ENCODE results near the gene INPP5E.
"Not testable (repeated sequence)": the region's sequence is repeated elsewhere in the genome, so short reads cannot be mapped to it uniquely, and the experiment has no call there.

INPP5E gene

DNA sequence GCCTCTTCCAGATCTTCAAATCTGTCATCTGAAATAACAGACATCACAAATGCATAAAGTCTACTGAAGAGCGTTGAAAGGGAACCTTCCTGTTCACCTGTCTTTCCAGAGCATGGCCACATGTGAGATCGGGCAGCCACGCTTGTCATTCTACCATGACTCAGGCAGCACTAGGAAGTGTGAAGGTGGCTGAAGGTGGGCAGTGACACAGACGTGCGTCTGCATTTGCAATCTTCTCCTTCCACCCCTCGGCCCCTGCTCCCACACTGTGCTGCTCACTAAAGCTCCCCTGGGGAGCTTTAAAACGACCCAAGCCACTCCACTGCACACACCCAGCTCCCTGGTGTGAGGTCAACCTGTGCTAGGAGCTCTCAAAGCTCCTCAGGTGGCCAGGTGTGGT lies 31.7 kb downstream of the INPP5E start:
- no peak for DNase-seq (ENCODE audit: insufficient read length, low spot score)
- peak; percentile 66 for FAIRE-seq
- TF ChIP-seq SPI1 (IDR thresholded peaks at IDR 0.05; ENCODE audit: low read depth, low read length): no peak
- TF ChIP-seq POLR2A (IDR thresholded peaks at IDR 0.05; ENCODE audit: low read depth, low read length): no peak
- no peak for TF ChIP-seq POU2F2 (IDR thresholded peaks at IDR 0.05; ENCODE audit: low read depth, low read length)
- no peak for TF ChIP-seq PAX5 (IDR thresholded peaks at IDR 0.05; ENCODE audit: insufficient read depth, low read length, severe bottlenecking)
- no peak for TF ChIP-seq TAF1 (IDR thresholded peaks at IDR 0.05; ENCODE audit: low read depth, low read length)
- no peak for TF ChIP-seq POLR2AphosphoS5 (IDR thresholded peaks at IDR 0.05; ENCODE audit: low read depth, low read length)

DNA sequence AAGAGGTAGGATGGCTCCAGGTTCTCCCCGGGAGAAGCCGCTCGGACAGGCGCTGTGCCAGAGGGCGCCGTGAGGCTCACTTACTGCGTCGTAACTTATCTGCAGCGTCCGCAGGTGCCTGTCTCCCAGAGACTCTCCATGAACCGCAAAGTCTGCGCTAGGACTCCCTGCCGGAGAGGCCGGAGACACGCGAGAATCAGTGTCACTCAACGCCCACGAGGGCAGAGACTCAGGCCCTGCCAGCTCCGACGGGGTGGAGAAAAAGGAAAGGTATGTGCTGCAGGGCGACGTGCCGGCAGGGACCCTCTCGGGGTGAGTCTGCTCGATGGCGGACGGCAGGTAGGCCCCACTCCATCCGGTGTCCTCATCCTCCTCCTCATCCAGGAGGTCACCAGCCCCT lies 32.6 kb downstream of the INPP5E start:
- not testable (repeated sequence) for DNase-seq (ENCODE audit: insufficient read length, low spot score); FAIRE-seq

DNA sequence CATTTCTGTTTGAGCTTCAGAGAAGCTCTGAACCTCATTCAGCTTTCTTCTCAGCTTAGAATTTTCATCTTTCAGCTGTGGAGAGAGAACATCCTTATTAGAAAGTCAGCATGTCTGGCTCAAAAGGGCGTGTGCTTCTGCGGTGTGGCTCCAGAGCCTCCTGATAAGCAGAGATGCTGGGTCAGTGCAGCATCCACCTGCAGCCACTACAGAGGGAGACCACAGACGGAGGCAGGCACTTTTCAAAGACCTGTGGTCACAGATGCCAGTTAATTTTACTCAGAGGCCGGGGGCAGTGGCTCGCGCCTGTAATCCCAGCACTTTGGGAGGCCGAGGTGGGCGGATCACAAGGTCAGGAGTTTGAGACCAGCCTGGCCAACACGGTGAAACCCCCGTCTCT lies 33.7 kb downstream of the INPP5E start:
- FAIRE-seq: not testable (repeated sequence)

DNA sequence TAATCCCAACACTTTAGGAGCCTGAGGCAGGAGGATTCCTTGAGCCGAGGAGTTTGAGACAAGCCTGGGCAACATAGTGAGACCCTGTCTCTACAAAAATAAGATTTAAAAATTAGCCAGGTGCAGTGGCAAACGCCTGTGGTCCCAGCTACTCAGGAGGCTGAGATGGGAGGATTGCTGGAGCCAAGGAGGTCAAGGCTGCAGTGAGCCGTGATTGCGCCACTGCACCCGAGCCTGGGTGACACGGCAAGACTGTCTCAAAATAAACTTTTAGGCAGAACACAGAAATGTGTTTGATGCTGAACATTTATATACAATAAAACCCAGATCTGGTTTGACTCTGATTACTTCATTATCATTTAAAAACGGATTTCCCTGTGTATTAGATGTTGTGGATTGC lies 34.2 kb downstream of the INPP5E start:
- TF ChIP-seq SPI1 (IDR thresholded peaks at IDR 0.05; ENCODE audit: low read depth, low read length) (no peak), POLR2AphosphoS5 (IDR thresholded peaks at IDR 0.05; ENCODE audit: low read depth, low read length) (no peak), POLR2A (IDR thresholded peaks at IDR 0.05; ENCODE audit: low read depth, low read length) (no peak), PAX5 (IDR thresholded peaks at IDR 0.05; ENCODE audit: insufficient read depth, low read length, severe bottlenecking) (no peak), POU2F2 (IDR thresholded peaks at IDR 0.05; ENCODE audit: low read depth, low read length) (no peak), TAF1 (IDR thresholded peaks at IDR 0.05; ENCODE audit: low read depth, low read length) (no peak)
- FAIRE-seq (no peak), DNase-seq (ENCODE audit: insufficient read length, low spot score) (no peak)

More for the DNA sequence above, 33.7 kb downstream of the INPP5E start:
- not testable (repeated sequence) for DNase-seq (ENCODE audit: insufficient read length, low spot score)

DNA sequence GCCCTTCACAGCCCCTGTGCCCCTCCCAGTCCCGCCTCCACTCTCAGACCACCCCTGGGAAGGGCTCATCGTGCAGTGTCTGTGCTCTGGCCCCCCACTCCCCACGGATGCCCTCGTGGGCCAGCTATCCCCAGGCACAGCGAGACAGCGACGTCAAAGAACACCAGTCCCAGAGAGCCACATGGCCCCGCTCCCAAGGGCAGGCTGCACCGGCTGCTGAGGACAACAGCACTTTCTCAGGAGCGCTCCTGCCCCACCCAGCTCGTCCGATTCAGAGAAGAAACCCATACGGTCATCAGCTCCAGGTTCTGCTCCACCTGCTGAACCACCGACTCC lies 34.9 kb downstream of the INPP5E start:
- FAIRE-seq: peak; percentile 66

DNA sequence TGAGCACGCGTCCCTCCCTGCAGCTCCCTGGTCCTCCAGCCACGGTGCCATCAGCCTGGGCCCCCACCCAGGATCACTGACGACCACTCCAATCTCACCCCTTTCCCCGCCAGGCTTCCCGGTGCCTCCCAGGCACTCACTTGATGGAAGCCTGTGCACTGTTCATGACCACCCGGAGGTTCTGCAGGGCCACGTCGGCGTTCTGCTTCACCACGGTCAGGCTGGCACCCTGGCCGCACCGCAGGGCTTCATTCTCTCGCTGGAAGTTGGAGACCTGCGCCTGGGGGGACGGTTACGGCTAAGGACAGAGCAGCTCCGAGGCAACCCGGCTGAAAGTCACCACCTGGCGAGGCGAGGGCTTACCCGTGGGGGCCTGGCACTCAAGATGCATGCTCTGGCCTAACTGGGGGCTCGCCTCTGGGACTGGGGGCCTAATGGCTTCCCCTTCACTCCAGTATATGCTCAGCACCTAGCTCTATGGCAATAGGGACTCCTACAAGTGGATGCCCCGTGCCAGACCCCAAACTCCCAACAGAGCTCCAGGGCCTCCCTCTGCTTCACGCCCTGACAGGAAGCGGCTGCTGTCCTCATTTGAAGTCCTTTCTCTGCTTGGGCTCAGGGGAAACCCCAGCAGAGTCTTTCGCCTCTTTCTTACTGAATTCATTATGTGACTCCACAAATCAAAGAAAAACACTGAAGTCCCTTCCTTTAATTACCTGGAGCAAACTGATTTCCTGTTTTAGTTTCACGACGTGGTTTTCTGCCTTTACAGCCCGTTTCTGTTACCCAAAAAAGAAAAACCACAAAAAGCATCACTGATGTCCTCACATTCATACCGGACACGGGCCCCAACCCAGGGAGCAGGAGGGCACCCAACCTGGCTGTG lies 35.5 kb downstream of the INPP5E start:
- DNase-seq (ENCODE audit: insufficient read length, low spot score) (no peak), FAIRE-seq (peak; percentile 62)
- 0 out of 2 replicates have a peak, but pooled peaks have one; percentile 6 for TF ChIP-seq SPI1 (IDR thresholded peaks at IDR 0.05; ENCODE audit: low read depth, low read length)
- no peak for TF ChIP-seq PAX5 (IDR thresholded peaks at IDR 0.05; ENCODE audit: insufficient read depth, low read length, severe bottlenecking)
- TF ChIP-seq POLR2A (IDR thresholded peaks at IDR 0.05; ENCODE audit: low read depth, low read length): no peak
- 0 out of 2 replicates have a peak, but pooled peaks have one; percentile 17 for TF ChIP-seq POU2F2 (IDR thresholded peaks at IDR 0.05; ENCODE audit: low read depth, low read length)

More for the DNA sequence above, 34.9 kb downstream of the INPP5E start:
- no peak for DNase-seq (ENCODE audit: insufficient read length, low spot score)
- no peak for TF ChIP-seq POU2F2 (IDR thresholded peaks at IDR 0.05; ENCODE audit: low read depth, low read length)
- no peak for TF ChIP-seq PAX5 (IDR thresholded peaks at IDR 0.05; ENCODE audit: insufficient read depth, low read length, severe bottlenecking)
- TF ChIP-seq TAF1 (IDR thresholded peaks at IDR 0.05; ENCODE audit: low read depth, low read length): no peak
- no peak for TF ChIP-seq POLR2AphosphoS5 (IDR thresholded peaks at IDR 0.05; ENCODE audit: low read depth, low read length)
- TF ChIP-seq SPI1 (IDR thresholded peaks at IDR 0.05; ENCODE audit: low read depth, low read length): no peak
- TF ChIP-seq POLR2A (IDR thresholded peaks at IDR 0.05; ENCODE audit: low read depth, low read length): no peak

DNA sequence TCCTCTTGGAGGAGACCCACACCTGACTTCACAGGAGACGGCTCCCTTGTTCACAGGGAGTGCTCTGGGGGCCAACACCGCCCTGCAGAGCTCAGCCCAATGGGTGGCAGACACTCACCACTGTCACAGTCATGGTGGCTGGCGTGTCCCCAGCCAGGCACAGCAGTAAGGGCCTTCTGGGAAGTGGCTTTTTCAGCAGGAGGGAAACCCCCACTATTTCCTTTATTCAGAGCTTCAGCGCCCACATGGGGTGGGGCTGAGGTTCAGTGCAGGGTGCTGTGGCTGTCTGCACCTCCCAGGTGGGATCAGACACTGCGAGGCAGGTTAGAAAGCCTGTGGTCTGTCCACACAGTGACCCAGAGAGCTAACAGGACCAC lies 36.1 kb downstream of the INPP5E start:
- peak; percentile 75; the same call in 1 of the 2 replicates for TF ChIP-seq POU2F2 (IDR thresholded peaks at IDR 0.05; ENCODE audit: low read depth, low read length)
- TF ChIP-seq TAF1 (IDR thresholded peaks at IDR 0.05; ENCODE audit: low read depth, low read length): no peak
- DNase-seq (ENCODE audit: insufficient read length, low spot score) (peak; percentile 66), FAIRE-seq (peak; percentile 93)

DNA sequence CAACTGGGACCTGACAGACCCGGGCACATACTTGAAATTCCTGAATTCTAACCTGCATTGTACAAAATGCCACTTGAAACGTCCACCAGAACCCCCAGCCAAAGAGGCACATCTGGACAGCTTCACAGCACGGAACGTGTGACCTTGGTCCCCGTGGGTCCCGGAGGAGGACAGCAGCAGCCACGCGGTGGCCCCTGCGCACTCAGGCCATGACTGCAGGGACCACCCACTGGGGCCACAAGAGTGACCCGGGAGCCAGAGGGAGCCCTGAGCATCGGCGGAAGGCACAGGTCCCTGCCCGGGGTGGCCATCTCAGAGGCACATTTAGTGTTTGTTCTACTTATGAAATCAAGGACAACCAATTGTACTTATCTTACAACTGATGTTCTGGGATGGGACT lies 37.6 kb downstream of the INPP5E start:
- FAIRE-seq (no peak), DNase-seq (ENCODE audit: insufficient read length, low spot score) (no peak)
- TF ChIP-seq PAX5 (IDR thresholded peaks at IDR 0.05; ENCODE audit: insufficient read depth, low read length, severe bottlenecking): no peak
- 0 out of 2 replicates have a peak, but pooled peaks have one; percentile 4 for TF ChIP-seq POLR2A (IDR thresholded peaks at IDR 0.05; ENCODE audit: low read depth, low read length)
- TF ChIP-seq TAF1 (IDR thresholded peaks at IDR 0.05; ENCODE audit: low read depth, low read length): no peak

DNA sequence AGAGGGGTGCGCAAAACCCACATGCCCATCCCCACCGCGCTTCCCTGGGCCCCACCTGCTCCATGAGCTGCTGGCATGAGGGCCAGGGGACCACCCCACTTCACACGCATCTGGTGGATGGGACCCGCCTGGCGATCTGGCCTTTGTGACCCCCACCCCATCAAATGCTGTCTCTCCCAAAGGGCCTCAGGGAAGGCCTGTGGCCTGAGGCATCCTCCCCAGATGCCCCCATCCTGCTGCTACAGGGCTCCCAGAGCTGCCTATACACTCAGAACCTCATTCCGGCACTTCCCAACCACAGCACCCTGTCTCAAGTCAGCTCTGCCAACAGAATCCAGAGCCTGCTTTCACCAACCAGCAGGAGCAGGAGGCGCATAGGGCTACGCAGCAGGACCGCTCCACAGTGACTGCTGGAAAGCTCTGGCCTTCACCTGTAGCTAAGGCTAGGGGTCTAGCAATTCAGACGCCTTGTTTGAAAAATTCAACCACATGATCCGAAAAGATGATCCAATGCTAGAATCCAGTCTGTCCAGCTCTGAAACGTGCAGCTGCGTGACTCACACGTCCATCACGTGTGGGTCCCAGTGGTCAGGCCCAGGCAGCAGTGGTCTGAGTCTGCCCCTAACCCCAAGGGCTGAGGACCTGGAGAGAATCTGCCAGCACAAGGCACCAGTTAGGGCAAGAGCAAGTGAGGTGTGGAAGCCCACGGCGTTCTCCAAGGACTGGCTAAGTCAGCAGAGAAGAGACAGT lies 38.3 kb downstream of the INPP5E start:
- TF ChIP-seq PAX5 (IDR thresholded peaks at IDR 0.05; ENCODE audit: insufficient read depth, low read length, severe bottlenecking) (no peak), TAF1 (IDR thresholded peaks at IDR 0.05; ENCODE audit: low read depth, low read length) (no peak), POLR2A (IDR thresholded peaks at IDR 0.05; ENCODE audit: low read depth, low read length) (no peak), POU2F2 (IDR thresholded peaks at IDR 0.05; ENCODE audit: low read depth, low read length) (no peak), POLR2AphosphoS5 (IDR thresholded peaks at IDR 0.05; ENCODE audit: low read depth, low read length) (no peak), SPI1 (IDR thresholded peaks at IDR 0.05; ENCODE audit: low read depth, low read length) (no peak)
- DNase-seq (ENCODE audit: insufficient read length, low spot score) (no peak), FAIRE-seq (no peak)

DNA sequence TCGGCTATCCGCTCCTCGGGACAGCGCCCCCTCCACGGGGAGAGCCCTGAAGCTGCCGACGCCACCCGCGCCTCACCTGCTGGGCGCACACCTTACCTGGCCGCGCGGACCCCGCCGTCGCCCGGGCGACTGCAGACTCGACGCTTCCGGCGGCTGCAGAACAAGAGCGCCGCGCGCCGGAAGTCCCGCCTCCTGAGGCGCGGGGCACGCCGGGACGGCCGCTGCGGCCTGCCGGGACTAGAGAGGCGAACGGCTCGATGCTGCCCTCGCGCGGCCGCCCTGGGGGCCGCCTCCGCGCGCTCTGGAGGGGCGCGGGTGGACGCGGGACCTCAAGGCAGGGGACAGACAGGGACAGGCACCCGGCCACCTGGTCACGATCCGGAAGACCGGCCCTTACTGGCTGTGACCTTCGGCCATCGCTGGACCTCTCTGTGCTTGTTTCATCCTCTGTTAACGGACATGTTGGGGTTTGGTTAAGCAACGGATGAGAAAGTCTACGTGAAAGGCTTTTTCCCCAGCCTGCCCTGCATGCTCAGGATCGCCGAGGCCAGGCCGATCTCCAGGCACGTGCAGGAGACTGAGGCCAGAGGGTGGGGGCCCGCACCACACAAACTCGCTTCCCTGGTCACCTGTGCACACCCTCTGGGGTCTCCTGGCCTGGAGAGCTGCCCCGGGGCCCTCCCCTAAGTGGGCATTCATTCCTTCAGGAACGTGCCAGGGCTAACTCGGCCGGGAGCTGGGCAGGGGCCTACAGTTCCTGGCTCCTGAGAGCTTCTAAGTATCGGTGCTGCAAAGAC lies 39.4 kb downstream of the INPP5E start, which contains the start of gene SNAPC4:
SNAPC4 (minus strand) TSS at position 133 of the 797 bp plus-strand sequence. CDS start 1,742 bp downstream, outside the sequence.
- FAIRE-seq: peak; percentile 99
- DNase-seq (ENCODE audit: insufficient read length, low spot score): peak; percentile 99
- TF ChIP-seq POLR2A (IDR thresholded peaks at IDR 0.05; ENCODE audit: low read depth, low read length) (0 out of 2 replicates have a peak, but pooled peaks have one; percentile 57), SPI1 (IDR thresholded peaks at IDR 0.05; ENCODE audit: low read depth, low read length) (no peak), POU2F2 (IDR thresholded peaks at IDR 0.05; ENCODE audit: low read depth, low read length) (no peak), TAF1 (IDR thresholded peaks at IDR 0.05; ENCODE audit: low read depth, low read length) (peak; percentile 82), POLR2AphosphoS5 (IDR thresholded peaks at IDR 0.05; ENCODE audit: low read depth, low read length) (peak; percentile 72), PAX5 (IDR thresholded peaks at IDR 0.05; ENCODE audit: insufficient read depth, low read length, severe bottlenecking) (no peak)
